Activated CD8-positive, alpha-beta T cell treated with anti-CD3 and anti-CD28 coated beads for 36 hours (primary cell): ENCODE data around the gene CES4A. TPM values are rescaled to one million over a fixed set of nuclear protein-coding genes. Genes with fewer than 3 reads are reported as not detected.

Source experiments
- ATAC-seq: fragments of 200-7000 bp; cut with Tn5 transposase; one replicate; pipeline ENCODE4 v1.10.0; 2021; ENCODE audit warnings: mild to moderate bottlenecking, moderate library complexity
- CTCF ChIA-PET: fragments of 350-600 bp; sonication (Branson Sonifier 250); formaldehyde crosslinking; loops from one replicate; lab custom pipeline; 2021; ENCODE audit warnings: antibody characterized with exemption; lab: Charles Lee
- POLR2A ChIA-PET: fragments of 350-600 bp; sonication (Branson Sonifier 250); formaldehyde crosslinking; loops from one replicate; lab custom pipeline; 2021; ENCODE audit warnings: antibody characterized with exemption; lab: Charles Lee
- DNase-seq: peaks from one replicate; pipeline ENCODE4 v3.0.0-alpha.2; 2020
- H3K27ac Mint-ChIP-seq: one replicate; pipeline ENCODE4 v1.8.0; 2021; ENCODE audit warnings: mild to moderate bottlenecking, mixed read lengths
- H3K27me3 Mint-ChIP-seq: one replicate; pipeline ENCODE4 v1.8.0; 2021; ENCODE audit warnings: mixed read lengths
- H3K36me3 Mint-ChIP-seq: one replicate; pipeline ENCODE4 v1.8.0; 2021; ENCODE audit warnings: low read depth, mixed read lengths
- H3K4me1 Mint-ChIP-seq: one replicate; pipeline ENCODE4 v1.8.0; 2021; ENCODE audit warnings: low read depth, mixed read lengths
- H3K4me3 Mint-ChIP-seq: one replicate; pipeline ENCODE4 v1.8.0; 2021; ENCODE audit warnings: mild to moderate bottlenecking, moderate library complexity, mixed read lengths
- H3K9me3 Mint-ChIP-seq: one replicate; pipeline ENCODE4 v1.8.0; 2021; ENCODE audit warnings: mixed read lengths
- intact Hi-C: fragments of 100-400 bp; cut with micrococcal nuclease; formaldehyde crosslinking; loops from one replicate; pipeline ENCODE4 v1.10.0; 2022
- total RNA-seq, 2 experiments: library from RNA; stranded (reverse); gene quantifications; one replicate each; pipeline ENCODE4 v1.2.3, GENCODE V29; 2021
- TF ChIP-seq, protein P1 (sequence below): fragments of 200-600 bp; IDR thresholded peaks from one replicate; pipeline ENCODE4 v1.8.0; 2022; ENCODE audit warnings: antibody characterized with exemption, mild to moderate bottlenecking

The CES4A gene
- total RNA-seq, 2 experiments from 2014 or later, result 4.5 to 5.9 TPM

- POLR2A ChIA-PET, result interaction anchor here (1.0 kb wide), 1 partner anchor 29 kb away, joined by 3 read pairs; no protein-coding TSS in a partner anchor
- CTCF ChIA-PET, result interaction anchor here (0.6 to 6.2 kb wide), 28 partner anchors 11 to 221 kb away, joined by 3 to 53 read pairs (median 5); partner anchors contain the start of genes CBFB, CES3, CES4A and ELMO3
- H3K27ac Mint-ChIP-seq, result no peak overlapping the region
Observed at GRCh38 chr16:66977341-66978113, 10.9 kb upstream of the CES4A start.

DNA sequence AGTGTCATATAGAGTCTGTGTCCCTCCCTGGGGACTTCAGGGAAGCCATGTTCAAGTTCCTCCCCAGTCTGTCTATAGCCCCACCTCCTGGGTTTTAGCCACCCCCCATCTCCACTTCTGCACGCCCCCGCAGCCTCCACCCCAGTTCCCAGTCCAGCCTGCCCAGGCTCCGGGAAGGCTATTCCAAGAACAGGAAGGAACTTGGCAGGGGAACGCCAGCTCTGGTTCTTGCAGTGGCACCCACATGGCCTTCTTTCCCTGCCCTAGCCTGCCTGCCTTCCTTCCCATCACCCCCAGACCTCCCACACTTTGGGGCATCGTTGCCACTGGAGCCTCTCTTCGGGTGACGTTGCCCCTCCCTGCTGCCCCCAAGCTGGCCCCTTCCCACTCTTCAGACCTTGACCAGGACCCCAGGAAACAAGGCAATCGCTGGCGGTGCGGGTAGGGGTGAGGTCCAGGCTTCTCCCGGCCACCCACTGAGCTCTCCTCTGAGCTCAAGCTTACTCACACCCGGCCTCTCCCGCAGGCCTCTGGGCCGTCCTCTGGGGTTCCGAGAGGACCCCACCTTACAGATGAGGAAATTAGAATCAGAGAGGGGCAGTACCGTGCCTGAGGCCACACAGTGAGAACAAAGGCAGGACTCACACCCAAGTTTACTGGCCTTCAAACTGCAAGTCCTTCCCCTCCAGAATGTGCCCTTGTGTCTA is 9.2 kb upstream of the CES4A start:
- H3K4me3 Mint-ChIP-seq, result no peak overlapping the region
- H3K27ac Mint-ChIP-seq, result peak overlapping the region; percentile 11
- H3K27me3 Mint-ChIP-seq, result peaks cover 4% of the 10 kb centered on the region
- intact Hi-C loops, result loop anchor here (5.0 to 10.0 kb wide), 3 partner anchors 123 to 206 kb away; partner anchors contain the start of genes FBXL8, MATCAP1 and TRADD
- ChIA-PET CTCF (interaction anchor here (0.6 to 6.2 kb wide), 20 partner anchors 10 to 198 kb away, joined by 3 to 53 read pairs (median 4); partner anchors contain the start of genes CES3, CES4A, NOL3 and PHAF1), POLR2A (interaction anchor here (0.8 to 1.3 kb wide), 6 partner anchors 25 to 176 kb away, joined by 3 to 5 read pairs (median 3); partner anchors contain the start of gene B3GNT9)
- peaks cover 4% of the 10 kb centered on the region for H3K36me3 Mint-ChIP-seq
- H3K9me3 Mint-ChIP-seq, result no peaks in the 10 kb centered on the region
- TF ChIP-seq, protein P1, sequence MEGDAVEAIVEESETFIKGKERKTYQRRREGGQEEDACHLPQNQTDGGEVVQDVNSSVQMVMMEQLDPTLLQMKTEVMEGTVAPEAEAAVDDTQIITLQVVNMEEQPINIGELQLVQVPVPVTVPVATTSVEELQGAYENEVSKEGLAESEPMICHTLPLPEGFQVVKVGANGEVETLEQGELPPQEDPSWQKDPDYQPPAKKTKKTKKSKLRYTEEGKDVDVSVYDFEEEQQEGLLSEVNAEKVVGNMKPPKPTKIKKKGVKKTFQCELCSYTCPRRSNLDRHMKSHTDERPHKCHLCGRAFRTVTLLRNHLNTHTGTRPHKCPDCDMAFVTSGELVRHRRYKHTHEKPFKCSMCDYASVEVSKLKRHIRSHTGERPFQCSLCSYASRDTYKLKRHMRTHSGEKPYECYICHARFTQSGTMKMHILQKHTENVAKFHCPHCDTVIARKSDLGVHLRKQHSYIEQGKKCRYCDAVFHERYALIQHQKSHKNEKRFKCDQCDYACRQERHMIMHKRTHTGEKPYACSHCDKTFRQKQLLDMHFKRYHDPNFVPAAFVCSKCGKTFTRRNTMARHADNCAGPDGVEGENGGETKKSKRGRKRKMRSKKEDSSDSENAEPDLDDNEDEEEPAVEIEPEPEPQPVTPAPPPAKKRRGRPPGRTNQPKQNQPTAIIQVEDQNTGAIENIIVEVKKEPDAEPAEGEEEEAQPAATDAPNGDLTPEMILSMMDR, result no peak
- no peak for ATAC-seq
- DNase-seq, result no peak
- H3K4me1 Mint-ChIP-seq, result peaks cover 53% of the 10 kb centered on the region

More at GRCh38 chr16:66977341-66978113, 10.9 kb upstream of the CES4A start:
- TF ChIP-seq, protein P1, result peak; percentile 96
- intact Hi-C loops, result loop anchor here (5.0 to 10.0 kb wide), 3 partner anchors 125 to 207 kb away; partner anchors contain the start of genes FBXL8, MATCAP1 and TRADD
- peaks cover 2% of the 10 kb centered on the region for H3K36me3 Mint-ChIP-seq
- no peaks in the 10 kb centered on the region for H3K9me3 Mint-ChIP-seq
- H3K4me1 Mint-ChIP-seq, result peaks cover 44% of the 10 kb centered on the region
- ATAC-seq (peak; percentile 96), DNase-seq (peak; percentile 96)
- H3K4me3 Mint-ChIP-seq, result no peak overlapping the region
- peaks cover 4% of the 10 kb centered on the region for H3K27me3 Mint-ChIP-seq

- intact Hi-C loops, result loop anchor here (5.0 kb wide), 1 partner anchor 34 kb away; no protein-coding TSS in a partner anchor
- CTCF ChIA-PET, result interaction anchor here (1.1 to 4.6 kb wide), 13 partner anchors 8 to 202 kb away, joined by 3 to 30 read pairs (median 6); partner anchors contain the start of gene CES3
- ATAC-seq (no peak), DNase-seq (no peak)
- POLR2A ChIA-PET, result interaction anchor here (0.7 to 1.9 kb wide), 6 partner anchors 16 to 103 kb away, joined by 3 to 7 read pairs (median 4); partner anchors contain the start of gene PDP2
- Mint-ChIP-seq H3K4me3 (no peak overlapping the region), H3K9me3 (no peaks in the 10 kb centered on the region), H3K27me3 (no peaks in the 10 kb centered on the region), H3K27ac (peak overlapping the region; percentile 99), H3K36me3 (peaks cover 8% of the 10 kb centered on the region), H3K4me1 (peaks cover 59% of the 10 kb centered on the region)
- TF ChIP-seq, protein P1, result no peak
Observed at GRCh38 chr16:66983033-66983432, 5.4 kb upstream of the CES4A start.

- H3K4me3 Mint-ChIP-seq, result peak overlapping the region; percentile 4
- DNase-seq (peak; percentile 93), ATAC-seq (peak; percentile 84)
- TF ChIP-seq, protein P1, result no peak
- no peaks in the 10 kb centered on the region for H3K27me3 Mint-ChIP-seq
- intact Hi-C loops, result loop anchor here (5.0 kb wide), 1 partner anchor 32 kb away; no protein-coding TSS in a partner anchor
- POLR2A ChIA-PET, result interaction anchor here (1.0 to 1.4 kb wide), 4 partner anchors 10 to 175 kb away, joined by 3 to 12 read pairs (median 4); partner anchors contain the start of genes FBXL8 and TRADD
- H3K9me3 Mint-ChIP-seq, result no peaks in the 10 kb centered on the region
- peak overlapping the region; percentile 99 for H3K27ac Mint-ChIP-seq
- peaks cover 50% of the 10 kb centered on the region for H3K4me1 Mint-ChIP-seq
- H3K36me3 Mint-ChIP-seq, result peaks cover 8% of the 10 kb centered on the region
- CTCF ChIA-PET, result interaction anchor here (0.7 to 4.6 kb wide), 8 partner anchors 10 to 170 kb away, joined by 3 to 30 read pairs (median 4); partner anchors contain the start of gene NAE1
Observed at GRCh38 chr16:66984892-66985311, 3.5 kb upstream of the CES4A start.
